Measurements from ENCODE around the gene DDAH2.

- TF ChIP-seq CTCF (IDR thresholded peaks at IDR 0.05) (no peak), POLR2A (IDR thresholded peaks at IDR 0.05) (no peak)
Observed at GRCh38 chr6:31692886-31693285, 36.2 kb downstream of the DDAH2 start.
